ENCODE results near the gene CD247. TPM values are rescaled to one million over a fixed set of nuclear protein-coding genes. Genes with fewer than 3 reads are reported as not detected.

The CD247 gene
- total and polyA plus RNA-seq, 9 of the 15 experiments (the other 6 are each of a cell fraction or from before 2014, with no cell fraction given) = 0.08 to 0.42 (median 0.28) TPM; not detected in 5

- Histone ChIP-seq H3K9me1 (ENCODE audit: control insufficient read depth, insufficient read depth, low read length) (peaks cover 3% of the 10 kb centered on the region), H3K36me3 (ENCODE audit: control insufficient read depth, insufficient read depth, low read length) (no peaks in the 10 kb centered on the region), H3K79me2 (ENCODE audit: control insufficient read depth, insufficient read depth, low read length) (no peaks in the 10 kb centered on the region), H3K4me3 (no peak overlapping the region), H2AFZ (ENCODE audit: low read depth, low read length) (no peak overlapping the region), H3K27me3 (ENCODE audit: control insufficient read depth in 2 of 2, insufficient read depth in 2 of 2, low read length in 2 of 2) (no peaks in the 10 kb centered on the region), H4K20me1 (replicated peaks; ENCODE audit: control insufficient read depth, insufficient read depth, low read length) (no peaks in the 10 kb centered on the region), H3K27ac (ENCODE audit: extremely low read depth, low read depth, low read length) (no peak overlapping the region), H3K9ac (ENCODE audit: insufficient read depth in 1 of 2, low read depth in 2 of 2, low read length in 2 of 2) (0 out of 4 replicates have a peak overlapping the region, but pooled peaks of 1 of the 2 experiments have one; percentile 2), H3K9me3 (replicated peaks; ENCODE audit: control insufficient read depth, insufficient read depth, low read depth, low read length) (no peaks in the 10 kb centered on the region), H3K4me2 (ENCODE audit: insufficient read depth, low read length) (peak overlapping the region; percentile 15; the same call in 1 of the 2 replicates), H3K4me1 (replicated peaks in 1 of 2; ENCODE audit: control insufficient read depth in 2 of 2, insufficient read depth in 2 of 2, low read length in 2 of 2) (peaks cover 12 to 14% of the 10 kb centered on the region in 2 experiments; a peak in 4 of 5 replicates)
- FAIRE-seq (peak; percentile 62), DNase-seq (ENCODE audit: extremely low read depth in 1 of 4, low spot score in 3 of 4) (peak in 2 of 4 experiments; percentile 42 to 57), ATAC-seq (peak; percentile 34)
- in situ Hi-C loops (cut with MboI) (no loop called here), intact Hi-C loops (cut with micrococcal nuclease) (no loop called here)
- POLR2A ChIA-PET = interaction anchor here (0.7 to 1.6 kb wide), 3 partner anchors 9 to 18 kb away, joined by 3 to 5 read pairs (median 4); no protein-coding TSS in a partner anchor
- TF ChIP-seq KAT7 (CRISPR knock-in tag; IDR thresholded peaks at IDR 0.05; ENCODE audit: borderline replicate concordance) (no peak), RCOR1 (IDR thresholded peaks at IDR 0.05; ENCODE audit: borderline replicate concordance in 1 of 2, low read depth in 2 of 2, low read length in 2 of 2) (peak in 1 of 2 experiments; percentile 51; a peak in 2 of 4 replicates), TEAD4 (IDR thresholded peaks at IDR 0.05; ENCODE audit: low read length) (peak; percentile 59; the same call in 1 of the 2 replicates), TEAD4 (CRISPR knock-in tag; IDR thresholded peaks at IDR 0.05; ENCODE audit: borderline replicate concordance) (no peak), TCF3 (CRISPR knock-in tag; IDR thresholded peaks at IDR 0.05) (peak; percentile 37; the same call in 1 of the 2 replicates), ZNF766 (CRISPR knock-in tag; conservative IDR thresholded peaks at IDR 0.05) (peak; percentile 75; the same call in 1 of the 2 replicates), SOX6 (IDR thresholded peaks at IDR 0.05) (peak; percentile 41; the same call in 1 of the 2 replicates), ZNF707 (CRISPR knock-in tag; conservative IDR thresholded peaks at IDR 0.05) (no peak), ZFP91 (CRISPR knock-in tag; IDR thresholded peaks at IDR 0.05) (no peak), CXXC5 (CRISPR knock-in tag; IDR thresholded peaks at IDR 0.05) (peak; percentile 81), TBL1XR1 (IDR thresholded peaks at IDR 0.05; ENCODE audit: low read length in 2 of 2) (peak in 1 of 2 experiments; percentile 20; a peak in 1 of 4 replicates), EP400 (IDR thresholded peaks at IDR 0.05) (no peak), CTBP1 (IDR thresholded peaks at IDR 0.05; ENCODE audit: borderline replicate concordance) (peak; percentile 22; the same call in 1 of the 2 replicates), BHLHE40 (IDR thresholded peaks at IDR 0.05; ENCODE audit: low read length) (peak; percentile 46; the same call in 1 of the 2 replicates), PYGO2 (tag; IDR thresholded peaks at IDR 0.05) (no peak), TAL1 (IDR thresholded peaks at IDR 0.05) (peak; percentile 28; the same call in 1 of the 2 replicates), GTF2E2 (tag; IDR thresholded peaks at IDR 0.05) (no peak), MYC (IDR thresholded peaks at IDR 0.05; ENCODE audit: low read depth, low read length) (peak; percentile 27; the same call in 1 of the 2 replicates), MYC (CRISPR knock-in tag; IDR thresholded peaks at IDR 0.05; ENCODE audit: borderline replicate concordance, low read depth) (no peak), STAT5A (IDR thresholded peaks at IDR 0.05; ENCODE audit: borderline replicate concordance, low read length) (peak; percentile 41; the same call in 1 of the 2 replicates), PHB (CRISPR knock-in tag; IDR thresholded peaks at IDR 0.05) (no peak), CBFA2T3 (IDR thresholded peaks at IDR 0.05) (peak; percentile 52), ARID1B (IDR thresholded peaks at IDR 0.05) (peak; percentile 66)
- BruUV-seq (replicated peaks) = no TSS peak
- 35% methylated on average over 4 of the region's 4 CpGs for WGBS (ENCODE audit: insufficient coverage, low coverage, missing lambda C conversion rate)
- CTCF ChIA-PET (ENCODE audit: low intra/inter-chr PET ratio) = no interaction called here
These were observed 91.6 kb downstream of the CD247 start for GRCh38 chr1:167426716-167427115.
